ENCODE results near the gene OR13C9. TPM values are rescaled to one million over a fixed set of nuclear protein-coding genes. Genes with fewer than 3 reads are reported as not detected.
"Not testable (repeated sequence)": the region's sequence is repeated elsewhere in the genome, so short reads cannot be mapped to it uniquely, and the experiment has no call there.

Gene OR13C9, protein sequence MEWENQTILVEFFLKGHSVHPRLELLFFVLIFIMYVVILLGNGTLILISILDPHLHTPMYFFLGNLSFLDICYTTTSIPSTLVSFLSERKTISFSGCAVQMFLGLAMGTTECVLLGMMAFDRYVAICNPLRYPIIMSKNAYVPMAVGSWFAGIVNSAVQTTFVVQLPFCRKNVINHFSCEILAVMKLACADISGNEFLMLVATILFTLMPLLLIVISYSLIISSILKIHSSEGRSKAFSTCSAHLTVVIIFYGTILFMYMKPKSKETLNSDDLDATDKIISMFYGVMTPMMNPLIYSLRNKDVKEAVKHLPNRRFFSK
- not detected for total RNA-seq

DNA sequence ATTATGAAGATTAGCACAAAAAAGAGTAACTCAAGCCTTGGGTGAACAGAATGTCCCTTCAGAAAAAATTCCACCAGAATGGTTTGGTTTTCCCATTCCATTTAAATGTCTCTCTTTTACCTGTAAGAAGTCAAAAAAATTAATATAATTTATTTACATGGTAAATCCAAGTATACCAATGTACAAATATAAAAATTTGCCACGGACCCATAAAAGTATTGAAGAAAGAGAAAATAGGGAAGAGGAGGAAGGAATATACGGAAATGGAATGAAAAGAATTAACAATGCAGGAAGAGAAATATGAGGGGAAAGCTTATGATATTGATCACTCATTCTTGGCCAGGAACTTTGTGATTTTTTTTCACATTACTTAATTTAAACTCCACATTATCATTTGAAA, at the start of gene OR13C9:
Gene OR13C9 (minus strand): TSS at position 101 of the 400 bp plus-strand sequence. CDS start 0 bp downstream, at position 101.
- Histone ChIP-seq H3K27ac (no peak within 1 kb of the TSS), H3K36me3 (no peaks in the 10 kb centered on the region), H3K9me3 (no peaks in the 10 kb centered on the region), H3K4me3 (no peak within 1 kb of the TSS), H3K4me1 (no peaks in the 10 kb centered on the region), H3K27me3 (no peaks in the 10 kb centered on the region)
- TF ChIP-seq, protein P1, sequence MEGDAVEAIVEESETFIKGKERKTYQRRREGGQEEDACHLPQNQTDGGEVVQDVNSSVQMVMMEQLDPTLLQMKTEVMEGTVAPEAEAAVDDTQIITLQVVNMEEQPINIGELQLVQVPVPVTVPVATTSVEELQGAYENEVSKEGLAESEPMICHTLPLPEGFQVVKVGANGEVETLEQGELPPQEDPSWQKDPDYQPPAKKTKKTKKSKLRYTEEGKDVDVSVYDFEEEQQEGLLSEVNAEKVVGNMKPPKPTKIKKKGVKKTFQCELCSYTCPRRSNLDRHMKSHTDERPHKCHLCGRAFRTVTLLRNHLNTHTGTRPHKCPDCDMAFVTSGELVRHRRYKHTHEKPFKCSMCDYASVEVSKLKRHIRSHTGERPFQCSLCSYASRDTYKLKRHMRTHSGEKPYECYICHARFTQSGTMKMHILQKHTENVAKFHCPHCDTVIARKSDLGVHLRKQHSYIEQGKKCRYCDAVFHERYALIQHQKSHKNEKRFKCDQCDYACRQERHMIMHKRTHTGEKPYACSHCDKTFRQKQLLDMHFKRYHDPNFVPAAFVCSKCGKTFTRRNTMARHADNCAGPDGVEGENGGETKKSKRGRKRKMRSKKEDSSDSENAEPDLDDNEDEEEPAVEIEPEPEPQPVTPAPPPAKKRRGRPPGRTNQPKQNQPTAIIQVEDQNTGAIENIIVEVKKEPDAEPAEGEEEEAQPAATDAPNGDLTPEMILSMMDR (IDR thresholded peaks at IDR 0.05), result no peak
- TF ChIP-seq EP300 (IDR thresholded peaks at IDR 0.05), result no peak
- TF ChIP-seq POLR2A (IDR thresholded peaks at IDR 0.05), result no peak
- TF ChIP-seq POLR2AphosphoS5 (IDR thresholded peaks at IDR 0.05), result no peak
- WGBS, 2 donors, result 61 to 69% methylated on average over 2 of the region's 2 CpGs
- no peak for ATAC-seq (ENCODE audit: low FRiP score in 2 of 2)
- no peak for DNase-seq

DNA sequence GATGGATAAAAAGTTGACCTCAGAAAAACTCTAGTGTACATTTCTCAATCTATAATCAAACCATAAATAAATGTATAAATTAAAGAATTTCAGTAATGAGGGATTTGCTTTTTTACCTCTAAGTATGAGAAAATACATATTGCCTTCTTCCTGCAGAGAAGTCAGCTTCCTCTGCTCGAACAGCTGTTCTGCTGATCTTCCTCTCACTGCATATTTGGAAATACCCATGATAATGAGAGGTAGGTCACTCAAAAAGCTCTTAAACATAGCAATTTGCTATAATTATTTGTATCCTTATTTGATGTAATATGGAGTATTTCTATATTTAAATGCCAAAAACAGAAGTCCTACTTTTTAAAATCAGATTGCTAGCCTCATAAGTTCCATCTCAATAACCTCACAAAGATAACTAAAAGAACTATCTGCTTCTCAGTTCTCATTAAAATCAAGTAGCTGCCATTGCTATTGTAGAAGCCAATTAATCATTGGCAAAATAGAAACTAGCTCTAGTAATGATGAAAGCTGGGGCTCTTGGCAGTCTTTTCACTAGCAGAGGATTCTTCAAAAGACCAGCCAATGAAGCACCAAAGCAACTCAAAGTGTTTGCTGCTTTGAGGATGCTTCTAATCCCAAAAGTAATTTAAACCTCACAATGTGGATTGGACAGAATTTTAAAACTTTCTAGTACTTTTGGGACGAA, 40.6 kb upstream of the OR13C9 start:
- TF ChIP-seq POLR2AphosphoS5 (IDR thresholded peaks at IDR 0.05), result no peak
- Histone ChIP-seq H3K27me3 (no peaks in the 10 kb centered on the region), H3K27ac (no peak overlapping the region), H3K4me3 (no peak overlapping the region), H3K4me1 (no peaks in the 10 kb centered on the region), H3K36me3 (no peaks in the 10 kb centered on the region), H3K9me3 (peaks cover 0 to 1% (median 0%) of the 10 kb centered on the region in 4 donors)
- DNase-seq, result no peak
- no peak for ATAC-seq (ENCODE audit: low FRiP score in 2 of 2)
- WGBS, 2 donors, result 57 to 63% methylated on average over 2 of the region's 2 CpGs

DNA sequence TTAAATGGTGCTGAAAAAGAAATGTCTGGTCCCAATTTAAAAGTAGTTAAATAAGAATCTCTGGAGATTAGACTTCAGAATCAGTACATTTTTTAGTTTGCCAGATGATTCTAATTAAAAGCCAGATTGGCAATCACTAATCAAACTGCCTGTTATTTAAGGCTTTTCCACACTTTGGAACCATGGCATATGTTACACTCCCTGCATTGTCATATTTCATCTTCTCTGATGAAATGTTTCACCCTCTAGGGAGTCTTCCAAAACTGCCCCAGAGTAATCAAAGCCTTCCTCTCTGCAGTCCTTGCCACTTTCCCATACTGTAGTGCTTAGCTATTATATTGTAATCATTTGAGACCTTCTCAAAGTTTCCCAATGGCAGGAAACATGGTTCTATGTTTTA, 17.5 kb upstream of the OR13C9 start:
- DNase-seq (no peak), ATAC-seq (ENCODE audit: low FRiP score in 2 of 2) (no peak)
- TF ChIP-seq POLR2A (IDR thresholded peaks at IDR 0.05) (no peak), EP300 (IDR thresholded peaks at IDR 0.05) (no peak), POLR2AphosphoS5 (IDR thresholded peaks at IDR 0.05) (no peak)
- TF ChIP-seq, protein P1 (IDR thresholded peaks at IDR 0.05), result no peak
- Histone ChIP-seq H3K4me3 (no peak overlapping the region), H3K27me3 (no peaks in the 10 kb centered on the region), H3K9me3 (peaks cover 0 to 18% (median 6%) of the 10 kb centered on the region in 4 donors), H3K4me1 (no peaks in the 10 kb centered on the region), H3K36me3 (no peaks in the 10 kb centered on the region), H3K27ac (no peak overlapping the region)

DNA sequence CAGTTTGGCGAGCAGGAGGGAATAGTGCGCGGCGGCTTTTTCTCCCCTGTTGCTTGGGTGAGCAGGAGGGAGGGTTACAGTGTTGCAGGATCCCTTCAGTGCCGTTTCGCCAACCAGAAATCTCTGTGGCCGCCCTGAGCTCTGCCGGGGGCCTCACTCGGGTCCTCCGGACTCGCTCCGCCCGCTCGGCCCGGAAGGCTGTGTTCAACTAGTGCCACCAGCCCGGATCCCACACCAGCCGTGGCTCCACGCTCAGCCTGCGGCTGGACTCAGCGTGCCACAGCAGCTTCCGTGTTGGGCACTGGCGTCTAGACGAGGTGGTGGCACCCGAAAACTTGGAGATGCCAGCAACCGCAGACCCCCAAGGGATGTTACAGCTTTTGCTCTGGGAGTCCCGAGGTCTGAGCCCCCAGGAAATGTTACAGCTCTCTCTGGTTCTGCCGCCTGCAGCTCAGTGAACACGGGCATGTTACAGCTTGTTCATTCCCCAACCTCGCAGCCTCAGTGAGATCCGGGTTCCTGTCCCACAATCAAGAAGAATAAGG, 16.0 kb upstream of the OR13C9 start:
- Histone ChIP-seq H3K27ac (no peak overlapping the region), H3K9me3 (peaks cover 0 to 10% (median 6%) of the 10 kb centered on the region in 4 donors), H3K27me3 (no peaks in the 10 kb centered on the region), H3K36me3 (no peaks in the 10 kb centered on the region), H3K4me1 (no peaks in the 10 kb centered on the region), H3K4me3 (no peak overlapping the region)
- ATAC-seq (ENCODE audit: low FRiP score in 2 of 2) (peak in 1 of 2 donors; percentile 21), DNase-seq (peak in 1 of 2 donors; percentile 77)
- TF ChIP-seq, protein P1 (IDR thresholded peaks at IDR 0.05), result no peak
- TF ChIP-seq POLR2A (IDR thresholded peaks at IDR 0.05), result no peak
- no peak for TF ChIP-seq POLR2AphosphoS5 (IDR thresholded peaks at IDR 0.05)
- no peak for TF ChIP-seq EP300 (IDR thresholded peaks at IDR 0.05)
- 92 to 94% methylated on average over 23 to 30 of the region's 30 CpGs for WGBS, 2 donors

DNA sequence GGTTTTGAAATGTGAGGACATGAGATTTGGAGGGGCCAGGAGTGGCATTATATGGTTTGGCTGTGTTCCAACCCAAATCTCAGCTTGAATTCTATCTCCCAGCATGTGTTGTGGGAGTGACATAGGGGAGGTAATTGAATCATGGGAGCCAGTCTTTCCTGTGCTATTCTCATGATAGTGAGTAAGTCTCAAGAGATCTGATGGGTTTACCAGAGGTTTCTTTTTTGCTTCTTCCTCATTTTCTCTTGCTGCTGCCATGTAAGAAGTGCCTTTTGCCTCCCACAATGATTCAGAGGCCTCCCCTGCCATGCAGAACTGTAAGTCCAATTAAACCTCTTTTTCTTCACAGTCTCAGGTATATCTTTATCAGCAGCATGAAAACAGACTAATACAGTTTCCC, 8.0 kb upstream of the OR13C9 start:
- H3K27me3 ChIP-seq; H3K9me3 ChIP-seq; H3K27ac ChIP-seq; H3K4me1 ChIP-seq; ATAC-seq (ENCODE audit: low FRiP score in 2 of 2); H3K36me3 ChIP-seq; DNase-seq; H3K4me3 ChIP-seq: not testable (repeated sequence)

Data from upper lobe of left lung (tissue), 6 donors.